GM13977 (cell line): ENCODE data around the gene DNMT3A.
A peak's percentile ranks its signal among the peaks of the same experiment; 100 is the strongest.

Experiments
- DNase-seq: peaks from one replicate; pipeline ENCODE4 v3.0.0; 2012; ENCODE audit warnings: low spot score
- in situ Hi-C: fragments of 300-500 bp; cut with MboI; formaldehyde crosslinking; loops from one replicate; pipeline ENCODE4 v1.12.0; 2022; ENCODE audit warnings: low sequenced_read_pairs, low pct_unique_long_range_greater_than_20kb, mixed read lengths, inconsistent platforms; ENCODE audit not compliant: unreplicated experiment
- TF ChIP-seq, protein P1 (sequence below): IDR thresholded peaks from 2 replicates; pipeline ENCODE4 v1.5.1; 2012; ENCODE audit warnings: mild to moderate bottlenecking, control low read depth; ENCODE audit not compliant: insufficient read depth; ENCODE audit errors: extremely low read depth, missing control alignments

The DNMT3A gene

DNA sequence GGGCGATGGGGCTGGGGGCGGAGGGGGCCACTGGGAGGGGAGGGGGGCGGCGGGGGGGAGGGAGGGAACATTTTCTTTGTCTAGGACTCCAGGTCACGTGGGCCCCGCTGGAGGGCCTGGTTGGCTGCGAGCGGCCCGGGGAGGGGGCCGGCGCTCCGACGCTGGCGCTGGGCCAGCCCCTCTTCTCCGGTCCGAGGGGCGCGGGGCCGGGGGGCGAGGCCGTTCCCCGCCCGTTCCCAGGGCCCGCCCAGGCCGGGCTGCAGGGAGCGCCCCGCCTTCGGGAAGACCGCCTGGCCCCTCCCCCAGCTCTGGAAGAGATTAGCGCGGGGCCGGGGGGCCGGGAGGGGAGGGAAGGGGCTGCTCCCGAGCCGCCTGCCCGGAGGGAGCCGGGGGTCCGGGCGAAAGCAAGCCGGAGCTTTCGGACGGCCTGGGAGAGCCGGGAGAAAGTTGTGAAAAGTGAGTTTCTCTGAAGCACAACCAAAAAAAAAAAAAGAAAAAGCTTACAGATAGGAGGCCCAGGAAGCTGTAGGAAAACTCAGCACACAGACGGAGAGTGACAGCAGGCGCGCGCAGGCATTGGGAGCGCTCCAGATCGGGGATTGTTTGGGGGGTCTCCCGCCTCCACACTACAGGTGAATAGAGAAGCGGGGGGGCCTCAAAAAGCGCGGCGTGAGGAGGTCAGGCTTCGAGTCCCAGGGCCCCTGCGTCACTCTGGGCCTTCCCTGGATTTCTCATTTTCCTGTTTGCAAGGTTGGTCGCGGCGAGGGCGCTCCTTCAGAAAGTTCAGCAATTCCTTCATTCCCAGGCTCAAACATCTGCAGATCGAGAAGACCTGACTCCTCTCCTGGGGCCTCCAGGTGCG, 89.2 kb downstream of the DNMT3A start:
- TF ChIP-seq, protein P1, sequence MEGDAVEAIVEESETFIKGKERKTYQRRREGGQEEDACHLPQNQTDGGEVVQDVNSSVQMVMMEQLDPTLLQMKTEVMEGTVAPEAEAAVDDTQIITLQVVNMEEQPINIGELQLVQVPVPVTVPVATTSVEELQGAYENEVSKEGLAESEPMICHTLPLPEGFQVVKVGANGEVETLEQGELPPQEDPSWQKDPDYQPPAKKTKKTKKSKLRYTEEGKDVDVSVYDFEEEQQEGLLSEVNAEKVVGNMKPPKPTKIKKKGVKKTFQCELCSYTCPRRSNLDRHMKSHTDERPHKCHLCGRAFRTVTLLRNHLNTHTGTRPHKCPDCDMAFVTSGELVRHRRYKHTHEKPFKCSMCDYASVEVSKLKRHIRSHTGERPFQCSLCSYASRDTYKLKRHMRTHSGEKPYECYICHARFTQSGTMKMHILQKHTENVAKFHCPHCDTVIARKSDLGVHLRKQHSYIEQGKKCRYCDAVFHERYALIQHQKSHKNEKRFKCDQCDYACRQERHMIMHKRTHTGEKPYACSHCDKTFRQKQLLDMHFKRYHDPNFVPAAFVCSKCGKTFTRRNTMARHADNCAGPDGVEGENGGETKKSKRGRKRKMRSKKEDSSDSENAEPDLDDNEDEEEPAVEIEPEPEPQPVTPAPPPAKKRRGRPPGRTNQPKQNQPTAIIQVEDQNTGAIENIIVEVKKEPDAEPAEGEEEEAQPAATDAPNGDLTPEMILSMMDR, result no peak
- DNase-seq, result peak; percentile 93
- in situ Hi-C loops, result no loop called here

DNA sequence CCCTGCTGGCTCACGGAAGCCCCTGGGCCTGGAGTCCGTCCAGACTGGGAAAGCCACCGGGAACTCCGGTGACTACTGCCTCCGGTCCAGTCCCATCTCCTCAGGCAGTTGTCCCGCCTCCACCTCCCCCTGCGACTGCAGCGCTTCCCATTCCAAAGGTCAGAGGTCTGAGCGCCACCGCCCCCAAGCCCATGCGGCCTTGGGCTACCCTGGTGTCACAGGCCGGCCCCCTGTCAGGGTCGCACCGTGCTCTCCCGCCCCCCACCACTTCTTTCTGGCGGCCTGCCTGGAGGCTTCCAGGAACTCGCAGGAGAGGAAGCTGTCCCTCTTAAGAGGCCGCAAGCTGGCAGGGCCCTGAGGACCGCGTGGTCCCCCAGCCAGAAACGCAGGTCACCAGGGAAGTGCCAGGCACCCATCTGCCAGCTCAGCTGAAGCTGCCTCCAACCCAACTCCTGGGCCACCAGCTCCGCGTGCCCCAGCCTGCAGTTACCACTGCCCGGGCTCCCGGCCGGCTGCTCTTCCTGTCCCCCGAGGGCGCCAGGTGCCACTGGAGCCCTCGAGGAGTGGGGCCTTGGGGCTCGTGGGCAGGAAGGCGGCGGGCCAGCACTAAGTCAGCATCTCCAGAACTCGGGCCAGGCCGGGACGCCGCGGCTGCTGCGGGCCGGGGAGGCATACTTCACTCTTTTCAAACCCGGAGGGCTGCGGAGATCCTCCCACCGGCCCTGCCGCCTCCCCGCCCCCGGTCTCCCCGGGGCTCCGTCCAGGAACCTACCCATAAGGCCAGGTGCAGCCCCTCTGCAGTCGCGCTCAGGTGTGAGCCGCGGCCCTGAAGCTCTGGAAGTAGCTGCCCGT, 90.1 kb downstream of the DNMT3A start:
- TF ChIP-seq, protein P1, result no peak
- DNase-seq, result peak; percentile 92
- in situ Hi-C loops, result no loop called here

DNA sequence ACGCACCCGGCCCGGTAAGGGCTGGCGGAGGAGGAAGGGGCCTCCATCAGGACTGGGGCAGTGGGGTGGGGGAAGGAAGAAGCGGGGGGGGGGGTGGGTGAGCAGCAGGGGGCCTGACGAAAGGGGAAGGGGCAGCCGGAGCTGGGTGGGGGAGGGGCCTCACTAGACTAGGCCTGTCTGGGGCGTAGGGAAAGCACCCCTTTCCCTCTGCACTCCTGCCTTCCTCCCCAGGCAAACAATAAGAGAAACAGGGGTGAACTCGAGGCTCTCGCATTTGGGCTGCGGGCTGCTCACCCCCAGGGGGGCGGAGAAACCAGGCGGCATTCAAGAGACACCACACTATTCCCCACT, 90.7 kb downstream of the DNMT3A start:
- TF ChIP-seq, protein P1, result no peak
- in situ Hi-C loops, result no loop called here
- peak; percentile 74 for DNase-seq

DNA sequence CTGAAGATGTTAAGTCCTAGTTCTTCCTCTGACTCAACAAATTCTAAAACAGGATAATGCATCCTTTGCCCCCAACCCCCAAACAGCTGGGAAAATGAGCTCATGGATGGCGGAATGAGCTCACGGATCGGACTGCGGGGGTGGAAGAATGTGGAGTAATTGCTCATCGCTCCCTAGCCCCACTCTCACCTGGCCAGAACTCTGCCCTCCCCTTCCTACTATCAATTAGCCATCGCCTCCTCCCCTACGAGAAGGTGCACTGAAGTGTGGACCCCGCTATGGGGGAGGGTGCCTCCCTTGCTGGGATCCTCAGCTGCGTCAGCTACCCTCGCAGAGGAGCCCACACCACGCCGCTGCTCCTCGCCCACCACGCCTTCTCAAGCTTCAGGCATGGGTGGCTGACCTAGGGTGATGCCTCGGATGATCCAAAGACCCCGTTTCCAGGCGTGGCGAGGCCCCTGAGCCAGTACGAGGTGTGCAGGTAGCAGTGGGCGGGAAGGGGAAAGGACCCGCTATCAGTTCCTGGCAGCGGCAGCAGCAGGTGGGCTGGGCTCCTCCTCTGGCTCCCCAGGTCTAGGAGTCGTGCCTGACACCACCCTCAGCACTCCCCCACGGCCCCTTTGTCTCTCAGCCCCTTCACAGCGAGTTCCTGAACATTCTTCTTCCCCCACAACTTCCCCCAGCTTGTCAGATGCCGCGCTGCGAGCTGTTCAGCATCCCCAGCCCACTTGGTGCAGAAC, 91.2 kb downstream of the DNMT3A start:
- TF ChIP-seq, protein P1, result no peak
- in situ Hi-C loops, result no loop called here
- DNase-seq, result no peak

DNA sequence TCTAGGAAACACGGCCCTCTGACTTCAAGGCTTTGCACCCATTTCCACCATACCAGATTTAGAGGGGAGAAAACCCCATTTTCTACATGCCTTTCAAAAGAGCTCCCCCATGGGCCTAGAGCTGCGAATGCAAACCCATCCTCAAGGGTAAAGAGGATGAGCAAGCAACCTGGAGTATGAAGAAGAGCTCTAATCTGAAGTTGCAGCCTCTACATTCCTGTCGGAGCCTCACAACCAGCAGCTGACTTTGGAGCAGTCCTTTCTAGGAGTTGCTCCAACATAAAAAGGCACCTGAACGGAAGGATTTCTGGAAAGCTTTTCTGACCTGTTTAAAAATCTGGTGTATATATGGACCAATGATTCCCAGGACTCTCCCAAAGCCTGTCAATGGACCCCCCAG, 91.9 kb downstream of the DNMT3A start:
- in situ Hi-C loops, result no loop called here
- no peak for DNase-seq
- TF ChIP-seq, protein P1, result no peak

DNA sequence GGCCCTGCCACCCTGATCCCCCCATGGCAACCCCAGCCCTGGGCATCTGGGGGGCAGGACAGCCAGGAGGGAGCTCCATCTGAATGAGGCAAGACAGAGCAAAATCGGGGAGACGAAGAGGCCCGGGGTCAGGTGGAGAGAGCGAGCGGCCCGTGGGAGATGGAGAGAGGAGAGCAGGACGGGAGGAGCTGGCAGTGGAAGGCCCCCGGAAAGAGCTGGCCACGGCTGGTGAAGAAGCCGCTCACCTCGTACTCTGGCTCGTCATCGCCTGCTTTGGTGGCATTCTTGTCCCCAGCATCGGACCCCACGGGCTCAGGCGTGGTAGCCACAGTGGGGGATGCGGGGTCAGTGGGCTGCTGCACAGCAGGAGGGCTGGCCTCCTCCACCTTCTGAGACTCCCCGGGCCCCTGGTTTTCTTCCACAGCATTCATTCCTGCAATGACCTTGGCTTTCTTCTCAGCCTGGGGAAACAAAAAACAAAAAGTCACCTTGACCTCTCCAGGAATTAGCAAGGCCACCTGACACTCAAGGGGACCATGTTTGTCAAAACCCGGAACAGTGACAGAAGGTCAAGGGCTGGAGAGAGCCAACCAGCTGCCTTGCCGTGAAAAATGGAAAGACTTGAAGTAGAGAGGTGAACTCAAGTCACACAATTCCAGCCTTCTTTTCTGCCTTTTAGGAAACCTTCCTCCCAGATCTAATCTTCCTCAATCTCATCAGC, 93.8 kb downstream of the DNMT3A start:
- TF ChIP-seq, protein P1, result no peak
- DNase-seq, result no peak
- in situ Hi-C loops, result no loop called here
